Astrocyte (in vitro differentiated cells and primary cell): ENCODE results near the gene ADGRD1. TPM values are rescaled to one million over a fixed set of nuclear protein-coding genes. Genes with fewer than 3 reads are reported as not detected.

ENCODE experiments used
- DNase-seq: peaks from one replicate; pipeline ENCODE4 v3.0.0-alpha.2; 2010; ENCODE audit warnings: low read depth
- FAIRE-seq: peaks from 2 replicates; lab custom pipeline; 2011; peaks lifted over from hg19 to GRCh38; lab: Jason Lieb, UNC
- H2AFZ ChIP-seq: 2 replicates; pipeline ENCODE4 v1.6.0; 2012; ENCODE audit warnings: low read depth, low read length, inconsistent platforms
- H3K27ac ChIP-seq: 2 replicates; pipeline ENCODE4 v1.5.1; 2011; ENCODE audit warnings: low read depth, low read length, inconsistent platforms
- H3K27me3 ChIP-seq: 2 replicates; pipeline ENCODE4 v1.6.0; 2011; ENCODE audit warnings: low read length, inconsistent platforms; ENCODE audit not compliant: insufficient read depth
- H3K36me3 ChIP-seq: 2 replicates; pipeline ENCODE4 v1.5.1; 2011; ENCODE audit warnings: low read length, inconsistent platforms; ENCODE audit not compliant: insufficient read depth
- H3K4me1 ChIP-seq: 2 replicates; pipeline ENCODE4 v1.5.1; 2011; ENCODE audit warnings: low read length, inconsistent platforms; ENCODE audit not compliant: insufficient read depth
- H3K4me2 ChIP-seq: 2 replicates; pipeline ENCODE4 v1.6.0; 2012; ENCODE audit warnings: low read length, inconsistent platforms
- H3K4me3 ChIP-seq: 2 replicates; pipeline ENCODE4 v1.5.1; 2011; ENCODE audit warnings: low read depth, mild to moderate bottlenecking, low read length, inconsistent platforms; ENCODE audit not compliant: insufficient read depth
- H3K79me2 ChIP-seq: 2 replicates; pipeline ENCODE4 v1.6.0; 2012; ENCODE audit warnings: mild to moderate bottlenecking, low read length, inconsistent platforms; ENCODE audit not compliant: insufficient read depth
- H3K9ac ChIP-seq: 2 replicates; pipeline ENCODE4 v1.6.0; 2012; ENCODE audit warnings: mild to moderate bottlenecking, low read length, inconsistent platforms
- H3K9me3 ChIP-seq: 2 replicates; pipeline ENCODE4 v1.5.1; 2012; ENCODE audit warnings: low read depth, mild to moderate bottlenecking, low read length, inconsistent platforms; ENCODE audit not compliant: insufficient read depth
- H4K20me1 ChIP-seq: 2 replicates; pipeline ENCODE4 v1.6.0; 2012; ENCODE audit warnings: low read length, inconsistent platforms; ENCODE audit not compliant: insufficient read depth
- H3K27ac Mint-ChIP-seq: one replicate; pipeline ENCODE4 v1.8.0; 2021; ENCODE audit warnings: mild to moderate bottlenecking, mixed read lengths; ENCODE audit not compliant: unreplicated experiment
- H3K27me3 Mint-ChIP-seq: one replicate; pipeline ENCODE4 v1.8.0; 2021; ENCODE audit warnings: low read depth, mixed read lengths; ENCODE audit not compliant: unreplicated experiment
- H3K36me3 Mint-ChIP-seq: one replicate; pipeline ENCODE4 v1.8.0; 2021; ENCODE audit warnings: low read depth, mixed read lengths; ENCODE audit not compliant: unreplicated experiment
- H3K4me1 Mint-ChIP-seq: one replicate; pipeline ENCODE4 v1.8.0; 2021; ENCODE audit warnings: low read depth, mixed read lengths; ENCODE audit not compliant: unreplicated experiment
- H3K4me3 Mint-ChIP-seq: one replicate; pipeline ENCODE4 v1.8.0; 2021; ENCODE audit warnings: mild to moderate bottlenecking, moderate library complexity, mixed read lengths; ENCODE audit not compliant: unreplicated experiment
- H3K9me3 Mint-ChIP-seq: one replicate; pipeline ENCODE4 v1.8.0; 2021; ENCODE audit warnings: mild to moderate bottlenecking, mixed read lengths; ENCODE audit not compliant: unreplicated experiment
- EZH2 ChIP-seq: IDR thresholded peaks from 2 replicates; pipeline ENCODE4 v1.6.1; 2012; ENCODE audit warnings: mild to moderate bottlenecking, low read length, inconsistent platforms; ENCODE audit not compliant: insufficient read depth
- total RNA-seq: library from RNA; stranded (reverse); gene quantifications from 2 replicates; pipeline ENCODE4 v1.2.1, GENCODE V29; 2021
- TF ChIP-seq, protein P1 (sequence below): IDR thresholded peaks from 2 replicates; pipeline ENCODE4 v1.5.1; 2011; ENCODE audit warnings: low read depth, mild to moderate bottlenecking, inconsistent platforms, low read length, moderate library complexity; ENCODE audit not compliant: insufficient read depth

ADGRD1 gene
- total RNA-seq, 1 donor from 2014 or later: 3.0 TPM

DNA sequence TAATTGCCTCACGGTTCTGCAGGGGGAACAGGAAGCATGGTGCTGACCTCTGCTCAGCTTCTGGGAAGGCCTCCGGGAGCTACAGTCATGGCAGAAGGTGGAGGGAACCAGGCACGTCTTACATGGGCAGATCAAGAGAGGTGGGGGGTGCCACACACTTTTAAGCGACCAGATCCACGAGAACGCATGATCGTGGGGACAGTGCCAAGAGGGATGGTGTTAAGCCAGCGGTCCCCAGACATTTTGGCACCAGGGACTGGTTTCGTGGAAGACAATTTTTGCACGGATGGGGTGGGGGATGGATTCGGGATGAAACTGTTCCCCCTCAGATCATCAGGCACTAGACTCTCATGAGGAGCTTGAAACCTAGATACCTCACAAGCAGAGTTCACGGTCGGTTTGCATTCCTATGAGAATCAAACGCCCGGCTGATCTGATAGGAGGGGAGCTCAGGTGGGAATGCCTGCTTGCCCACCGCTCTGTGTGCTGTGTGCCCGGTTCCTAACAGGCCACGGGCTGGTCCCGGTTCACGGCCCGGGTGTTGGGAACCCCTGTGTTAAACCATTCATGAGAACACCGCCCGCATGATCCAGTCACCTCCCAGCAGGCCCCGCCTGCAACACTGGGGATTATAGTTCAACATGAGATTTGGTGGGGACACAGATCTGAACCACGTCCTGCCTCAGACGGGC is 96.9 kb downstream of the ADGRD1 start:
- Mint-ChIP-seq H3K4me3 (no peak overlapping the region), H3K9me3 (no peaks in the 10 kb centered on the region), H3K27ac (no peak overlapping the region), H3K4me1 (no peaks in the 10 kb centered on the region), H3K27me3 (peaks cover 44% of the 10 kb centered on the region), H3K36me3 (no peaks in the 10 kb centered on the region)
- Histone ChIP-seq H3K9me3 (peaks cover 4% of the 10 kb centered on the region), H3K27me3 (no peaks in the 10 kb centered on the region), H3K36me3 (no peaks in the 10 kb centered on the region), H3K27ac (no peak overlapping the region), H3K4me3 (no peak overlapping the region), H4K20me1 (no peaks in the 10 kb centered on the region), H2AFZ (no peak overlapping the region), H3K79me2 (no peaks in the 10 kb centered on the region), H3K4me1 (no peaks in the 10 kb centered on the region), H3K4me2 (no peak overlapping the region), H3K9ac (no peak overlapping the region)
- no peak for DNase-seq
- no peak for FAIRE-seq
- TF ChIP-seq EZH2: no peak
- TF ChIP-seq, protein P1, sequence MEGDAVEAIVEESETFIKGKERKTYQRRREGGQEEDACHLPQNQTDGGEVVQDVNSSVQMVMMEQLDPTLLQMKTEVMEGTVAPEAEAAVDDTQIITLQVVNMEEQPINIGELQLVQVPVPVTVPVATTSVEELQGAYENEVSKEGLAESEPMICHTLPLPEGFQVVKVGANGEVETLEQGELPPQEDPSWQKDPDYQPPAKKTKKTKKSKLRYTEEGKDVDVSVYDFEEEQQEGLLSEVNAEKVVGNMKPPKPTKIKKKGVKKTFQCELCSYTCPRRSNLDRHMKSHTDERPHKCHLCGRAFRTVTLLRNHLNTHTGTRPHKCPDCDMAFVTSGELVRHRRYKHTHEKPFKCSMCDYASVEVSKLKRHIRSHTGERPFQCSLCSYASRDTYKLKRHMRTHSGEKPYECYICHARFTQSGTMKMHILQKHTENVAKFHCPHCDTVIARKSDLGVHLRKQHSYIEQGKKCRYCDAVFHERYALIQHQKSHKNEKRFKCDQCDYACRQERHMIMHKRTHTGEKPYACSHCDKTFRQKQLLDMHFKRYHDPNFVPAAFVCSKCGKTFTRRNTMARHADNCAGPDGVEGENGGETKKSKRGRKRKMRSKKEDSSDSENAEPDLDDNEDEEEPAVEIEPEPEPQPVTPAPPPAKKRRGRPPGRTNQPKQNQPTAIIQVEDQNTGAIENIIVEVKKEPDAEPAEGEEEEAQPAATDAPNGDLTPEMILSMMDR: no peak

DNA sequence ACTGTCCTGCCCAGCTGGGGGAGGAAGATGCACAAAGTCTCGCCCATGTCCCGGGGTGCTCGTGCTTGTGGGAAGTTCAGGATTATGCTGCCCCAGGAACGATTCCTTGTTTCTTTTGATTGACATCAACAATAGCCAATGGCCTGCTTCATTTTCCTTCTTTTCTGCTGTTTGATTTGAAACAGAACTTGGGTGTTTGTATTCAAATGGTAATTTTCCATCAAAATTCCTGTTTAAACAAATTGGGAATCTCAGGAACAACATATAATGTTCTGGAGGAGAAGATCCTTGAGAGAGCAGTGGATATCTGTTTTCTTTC is 97.4 kb downstream of the ADGRD1 start:
- Histone ChIP-seq H3K79me2 (no peaks in the 10 kb centered on the region), H4K20me1 (no peaks in the 10 kb centered on the region), H3K9ac (no peak overlapping the region), H3K4me2 (no peak overlapping the region), H2AFZ (no peak overlapping the region), H3K36me3 (no peaks in the 10 kb centered on the region), H3K4me1 (no peaks in the 10 kb centered on the region), H3K4me3 (no peak overlapping the region), H3K27ac (no peak overlapping the region), H3K27me3 (no peaks in the 10 kb centered on the region), H3K9me3 (no peaks in the 10 kb centered on the region)
- no peaks in the 10 kb centered on the region for H3K36me3 Mint-ChIP-seq
- no peaks in the 10 kb centered on the region for H3K9me3 Mint-ChIP-seq
- FAIRE-seq (no peak), DNase-seq (no peak)
- peaks cover 48% of the 10 kb centered on the region for H3K27me3 Mint-ChIP-seq
- TF ChIP-seq, protein P1: no peak
- TF ChIP-seq EZH2: no peak
- no peak overlapping the region for H3K4me3 Mint-ChIP-seq
- H3K27ac Mint-ChIP-seq: no peak overlapping the region
- H3K4me1 Mint-ChIP-seq: no peaks in the 10 kb centered on the region

DNA sequence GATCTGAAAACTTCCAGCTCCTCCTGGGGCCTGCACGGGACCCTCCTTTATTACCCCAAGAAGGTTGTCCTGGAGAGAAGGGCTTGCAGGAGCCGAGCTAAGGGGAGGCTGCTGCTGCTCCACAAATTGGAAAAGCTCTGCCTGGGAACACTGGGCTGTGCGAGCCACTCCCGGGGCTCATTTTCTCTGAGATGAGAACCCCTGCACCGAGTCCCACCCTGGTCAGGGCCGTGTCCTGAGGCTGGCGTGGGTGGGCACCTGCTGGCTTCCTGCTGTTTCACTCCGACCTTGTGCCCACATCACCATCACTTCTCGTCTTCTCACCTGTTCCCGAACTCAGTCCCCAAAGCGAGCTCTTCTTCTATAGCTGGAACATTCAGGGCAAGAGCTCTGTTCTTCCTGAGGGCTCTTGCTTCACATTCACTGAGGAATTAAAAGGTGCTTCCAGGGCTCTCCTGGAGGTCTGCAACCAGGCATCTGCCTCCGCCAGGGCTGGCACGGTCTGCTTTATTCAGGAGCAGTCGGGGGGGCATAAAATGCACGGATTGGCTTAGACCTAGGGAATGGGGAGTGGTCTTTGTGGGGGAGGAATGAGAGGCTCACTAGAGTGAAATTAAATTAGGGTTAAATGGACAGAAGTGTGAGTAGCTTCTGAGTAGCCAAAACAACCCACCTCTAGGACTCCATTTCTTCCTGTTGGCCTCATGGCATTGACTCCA is 98.5 kb downstream of the ADGRD1 start:
- DNase-seq (no peak), FAIRE-seq (no peak)
- H3K79me2 ChIP-seq: no peaks in the 10 kb centered on the region
- H3K27ac ChIP-seq: no peak overlapping the region
- peaks cover 58% of the 10 kb centered on the region for H3K27me3 Mint-ChIP-seq
- no peaks in the 10 kb centered on the region for H3K27me3 ChIP-seq
- no peak overlapping the region for H2AFZ ChIP-seq
- H3K4me3 ChIP-seq: no peak overlapping the region
- no peaks in the 10 kb centered on the region for H3K36me3 Mint-ChIP-seq
- no peaks in the 10 kb centered on the region for H4K20me1 ChIP-seq
- H3K36me3 ChIP-seq: no peaks in the 10 kb centered on the region
- TF ChIP-seq, protein P1: no peak
- TF ChIP-seq EZH2: no peak
- no peaks in the 10 kb centered on the region for H3K9me3 Mint-ChIP-seq
- H3K4me1 Mint-ChIP-seq: no peaks in the 10 kb centered on the region
- no peaks in the 10 kb centered on the region for H3K4me1 ChIP-seq
- H3K4me3 Mint-ChIP-seq: no peak overlapping the region
- no peak overlapping the region for H3K9ac ChIP-seq
- H3K9me3 ChIP-seq: no peaks in the 10 kb centered on the region
- no peak overlapping the region for H3K27ac Mint-ChIP-seq
- no peak overlapping the region for H3K4me2 ChIP-seq
